Fibroblast of lung (primary cell): ENCODE data around the gene MEI1.

ENCODE experiments used
- CTCF ChIP-seq, 2 donors: IDR thresholded peaks in 1 of 2; conservative IDR thresholded peaks in 1 of 2; 1 replicate in 1 of 2; 2 replicates in 1 of 2; pipeline ENCODE4 v1.5.1; 2011 to 2012; ENCODE audit warnings: low read length in 2 of 2, control low read depth in 1 of 2, inconsistent platforms in 1 of 2, low read depth in 1 of 2, mild to moderate bottlenecking in 1 of 2
- EZH2 ChIP-seq: IDR thresholded peaks from 2 replicates; pipeline ENCODE4 v1.5.1; 2012; ENCODE audit warnings: low read length, control low read depth, mild to moderate bottlenecking; ENCODE audit errors: missing control alignments

- TF ChIP-seq CTCF (conservative IDR thresholded peaks at IDR 0.05 in 1 of 2, IDR thresholded peaks at IDR 0.05 in 1 of 2; ENCODE audit: low read depth in 1 of 2, low read length in 2 of 2) (no peak), EZH2 (no peak)
These were observed 58.9 kb downstream of the MEI1 start for GRCh38 chr22:41758231-41758630.
